ENCODE data around the gene SORCS2.

SORCS2 gene

GRCh38 chr4:7286798-7287197 lies 94.5 kb downstream of the SORCS2 start:
- no peaks in the 10 kb centered on the region for H3K9me3 Mint-ChIP-seq
- H3K27me3 Mint-ChIP-seq (ENCODE audit: low read depth) = no peaks in the 10 kb centered on the region
- H3K4me3 Mint-ChIP-seq = no peak overlapping the region
- no peaks in the 10 kb centered on the region for H3K36me3 Mint-ChIP-seq (ENCODE audit: low read depth)
- H3K27ac Mint-ChIP-seq = no peak overlapping the region
- no peaks in the 10 kb centered on the region for H3K4me1 Mint-ChIP-seq (ENCODE audit: low read depth)

GRCh38 chr4:7287274-7287917 lies 95.1 kb downstream of the SORCS2 start:
- Mint-ChIP-seq H3K36me3 (ENCODE audit: low read depth) (no peaks in the 10 kb centered on the region), H3K4me3 (no peak overlapping the region), H3K9me3 (no peaks in the 10 kb centered on the region), H3K27me3 (ENCODE audit: low read depth) (no peaks in the 10 kb centered on the region), H3K27ac (no peak overlapping the region), H3K4me1 (ENCODE audit: low read depth) (no peaks in the 10 kb centered on the region)

- no peaks in the 10 kb centered on the region for H3K4me1 Mint-ChIP-seq (ENCODE audit: low read depth)
- no peaks in the 10 kb centered on the region for H3K27me3 Mint-ChIP-seq (ENCODE audit: low read depth)
- no peak overlapping the region for H3K4me3 Mint-ChIP-seq
- no peaks in the 10 kb centered on the region for H3K9me3 Mint-ChIP-seq
- H3K36me3 Mint-ChIP-seq (ENCODE audit: low read depth) = no peaks in the 10 kb centered on the region
- no peak overlapping the region for H3K27ac Mint-ChIP-seq
These were observed 95.6 kb downstream of the SORCS2 start for GRCh38 chr4:7287918-7288280.

- H3K4me3 Mint-ChIP-seq = no peak overlapping the region
- H3K9me3 Mint-ChIP-seq = no peaks in the 10 kb centered on the region
- no peak overlapping the region for H3K27ac Mint-ChIP-seq
- no peaks in the 10 kb centered on the region for H3K4me1 Mint-ChIP-seq (ENCODE audit: low read depth)
- no peaks in the 10 kb centered on the region for H3K36me3 Mint-ChIP-seq (ENCODE audit: low read depth)
- no peaks in the 10 kb centered on the region for H3K27me3 Mint-ChIP-seq (ENCODE audit: low read depth)
These were observed 96.6 kb downstream of the SORCS2 start for GRCh38 chr4:7288751-7289523.

- Mint-ChIP-seq H3K4me1 (ENCODE audit: low read depth) (no peaks in the 10 kb centered on the region), H3K9me3 (no peaks in the 10 kb centered on the region), H3K4me3 (no peak overlapping the region), H3K27ac (no peak overlapping the region), H3K27me3 (ENCODE audit: low read depth) (no peaks in the 10 kb centered on the region), H3K36me3 (ENCODE audit: low read depth) (no peaks in the 10 kb centered on the region)
These were observed 97.3 kb downstream of the SORCS2 start for GRCh38 chr4:7289589-7289988.

GRCh38 chr4:7291372-7292114 lies 99.2 kb downstream of the SORCS2 start:
- Mint-ChIP-seq H3K27ac (no peak overlapping the region), H3K36me3 (ENCODE audit: low read depth) (no peaks in the 10 kb centered on the region), H3K4me1 (ENCODE audit: low read depth) (no peaks in the 10 kb centered on the region), H3K4me3 (no peak overlapping the region), H3K27me3 (ENCODE audit: low read depth) (no peaks in the 10 kb centered on the region), H3K9me3 (no peaks in the 10 kb centered on the region)

GRCh38 chr4:7293703-7294102 lies 101.4 kb downstream of the SORCS2 start:
- Mint-ChIP-seq H3K4me1 (ENCODE audit: low read depth) (no peaks in the 10 kb centered on the region), H3K27ac (no peak overlapping the region), H3K9me3 (no peaks in the 10 kb centered on the region), H3K4me3 (no peak overlapping the region), H3K27me3 (ENCODE audit: low read depth) (no peaks in the 10 kb centered on the region), H3K36me3 (ENCODE audit: low read depth) (no peaks in the 10 kb centered on the region)

- no peaks in the 10 kb centered on the region for H3K27me3 Mint-ChIP-seq (ENCODE audit: low read depth)
These were observed 101.9 kb downstream of the SORCS2 start for GRCh38 chr4:7294176-7294756.

GRCh38 chr4:7295197-7295910 lies 103.0 kb downstream of the SORCS2 start:
- Mint-ChIP-seq H3K9me3 (no peaks in the 10 kb centered on the region), H3K36me3 (ENCODE audit: low read depth) (no peaks in the 10 kb centered on the region), H3K4me3 (no peak overlapping the region), H3K4me1 (ENCODE audit: low read depth) (no peaks in the 10 kb centered on the region), H3K27ac (no peak overlapping the region), H3K27me3 (ENCODE audit: low read depth) (no peaks in the 10 kb centered on the region)

More at GRCh38 chr4:7294176-7294756, 101.9 kb downstream of the SORCS2 start:
- H3K4me1 Mint-ChIP-seq (ENCODE audit: low read depth) = no peaks in the 10 kb centered on the region
- H3K9me3 Mint-ChIP-seq = no peaks in the 10 kb centered on the region
- no peaks in the 10 kb centered on the region for H3K36me3 Mint-ChIP-seq (ENCODE audit: low read depth)
- no peak overlapping the region for H3K4me3 Mint-ChIP-seq
- H3K27ac Mint-ChIP-seq = no peak overlapping the region

GRCh38 chr4:7295911-7296660 lies 103.7 kb downstream of the SORCS2 start:
- H3K27me3 Mint-ChIP-seq (ENCODE audit: low read depth) = no peaks in the 10 kb centered on the region
- H3K4me1 Mint-ChIP-seq (ENCODE audit: low read depth) = no peaks in the 10 kb centered on the region

GRCh38 chr4:7296661-7297335 lies 104.5 kb downstream of the SORCS2 start:
- no peaks in the 10 kb centered on the region for H3K36me3 Mint-ChIP-seq (ENCODE audit: low read depth)
- no peak overlapping the region for H3K27ac Mint-ChIP-seq
- H3K9me3 Mint-ChIP-seq = no peaks in the 10 kb centered on the region
- no peaks in the 10 kb centered on the region for H3K27me3 Mint-ChIP-seq (ENCODE audit: low read depth)
- no peaks in the 10 kb centered on the region for H3K4me1 Mint-ChIP-seq (ENCODE audit: low read depth)
- H3K4me3 Mint-ChIP-seq = no peak overlapping the region

More at GRCh38 chr4:7295911-7296660, 103.7 kb downstream of the SORCS2 start:
- Mint-ChIP-seq H3K9me3 (no peaks in the 10 kb centered on the region), H3K36me3 (ENCODE audit: low read depth) (no peaks in the 10 kb centered on the region), H3K27ac (no peak overlapping the region), H3K4me3 (no peak overlapping the region)

- Mint-ChIP-seq H3K4me1 (ENCODE audit: low read depth) (no peaks in the 10 kb centered on the region), H3K36me3 (ENCODE audit: low read depth) (no peaks in the 10 kb centered on the region), H3K9me3 (no peaks in the 10 kb centered on the region), H3K27me3 (ENCODE audit: low read depth) (no peaks in the 10 kb centered on the region), H3K4me3 (no peak overlapping the region), H3K27ac (no peak overlapping the region)
These were observed 105.0 kb downstream of the SORCS2 start for GRCh38 chr4:7297374-7297773.

GRCh38 chr4:7297881-7298280 lies 105.5 kb downstream of the SORCS2 start:
- Mint-ChIP-seq H3K27ac (no peak overlapping the region), H3K9me3 (no peaks in the 10 kb centered on the region), H3K36me3 (ENCODE audit: low read depth) (no peaks in the 10 kb centered on the region), H3K27me3 (ENCODE audit: low read depth) (no peaks in the 10 kb centered on the region), H3K4me3 (no peak overlapping the region), H3K4me1 (ENCODE audit: low read depth) (no peaks in the 10 kb centered on the region)
